Neural cell (in vitro differentiated cells): Measurements from ENCODE around the gene VAV2. TPM values are rescaled to one million over a fixed set of nuclear protein-coding genes. Genes with fewer than 3 reads are reported as not detected.
A peak's percentile ranks its signal among the peaks of the same experiment; 100 is the strongest.

Experiments used
- H2AFZ ChIP-seq: fragments of 200-600, 300-800 bp; sonication (generic), shearing (Covaris generic); 2 replicates; pipeline ENCODE4 v1.6.0; 2014; ENCODE audit warnings: low read depth, mild to moderate bottlenecking, antibody characterized with exemption, low read length, moderate library complexity
- H3F3A ChIP-seq: fragments of 200-600 bp; shearing (Covaris generic); 2 replicates; pipeline ENCODE4 v1.6.1; 2016; ENCODE audit warnings: mild to moderate bottlenecking, moderate library complexity, mixed read lengths, antibody characterized with exemption, low read length; ENCODE audit not compliant: insufficient read depth, poor library complexity, severe bottlenecking
- H3K27ac ChIP-seq: fragments of 200-600, 300-800 bp; sonication (generic), shearing (Covaris generic); 2 replicates; pipeline ENCODE4 v1.5.1; 2014; ENCODE audit warnings: mild to moderate bottlenecking, low read length, moderate library complexity
- H3K27me3 ChIP-seq: fragments of 300-800, 200-600 bp; sonication (generic), shearing (Covaris generic); 2 replicates; pipeline ENCODE4 v1.6.0; 2014; ENCODE audit warnings: mild to moderate bottlenecking, low read depth, low read length, moderate library complexity; ENCODE audit not compliant: insufficient read depth
- H3K36me3 ChIP-seq: fragments of 300-800, 200-600 bp; sonication (generic), shearing (Covaris generic); 2 replicates; pipeline ENCODE4 v1.5.1; 2014; ENCODE audit warnings: mild to moderate bottlenecking, antibody characterized with exemption, low read length, moderate library complexity; ENCODE audit not compliant: insufficient read depth
- H3K4me2 ChIP-seq: fragments of 300-800, 200-600 bp; sonication (generic), shearing (Covaris generic); 2 replicates; pipeline ENCODE4 v1.6.0; 2014; ENCODE audit warnings: mild to moderate bottlenecking, low read length
- H3K4me3 ChIP-seq: fragments of 300-800, 200-600 bp; sonication (generic), shearing (Covaris generic); 2 replicates; pipeline ENCODE4 v1.5.1; 2014; ENCODE audit warnings: mild to moderate bottlenecking, low read length, moderate library complexity
- H3K79me2 ChIP-seq: fragments of 200-600 bp; shearing (Covaris generic); replicated peaks from 2 replicates; pipeline ENCODE4 v1.6.0; 2014; ENCODE audit warnings: mild to moderate bottlenecking, low read length, moderate library complexity; ENCODE audit not compliant: insufficient read depth
- H3K9ac ChIP-seq: fragments of 300-800, 200-600 bp; sonication (generic), shearing (Covaris generic); 2 replicates; pipeline ENCODE4 v1.6.1; 2016; ENCODE audit warnings: mild to moderate bottlenecking, low read length, mixed read lengths
- H3K9me2 ChIP-seq: fragments of 200-600 bp; shearing (Covaris generic); 2 replicates; pipeline ENCODE4 v1.6.1; 2016; ENCODE audit warnings: mild to moderate bottlenecking, low read length, mixed read lengths; ENCODE audit not compliant: insufficient read depth
- H3K9me3 ChIP-seq: fragments of 200-600, 300-800 bp; sonication (generic), shearing (Covaris generic); 2 replicates; pipeline ENCODE4 v1.6.1; 2016; ENCODE audit warnings: mild to moderate bottlenecking, mixed run types, low read length, moderate library complexity, mixed read lengths
- H4K20me1 ChIP-seq: fragments of 200-600 bp; shearing (Covaris generic); 2 replicates; pipeline ENCODE4 v1.6.1; 2016; ENCODE audit warnings: mild to moderate bottlenecking, mixed run types; ENCODE audit not compliant: insufficient read depth
- CTCF ChIP-seq: fragments of 450-650 bp; IDR thresholded peaks from 2 replicates; pipeline ENCODE4 v1.5.1; 2014; ENCODE audit warnings: antibody characterized with exemption, mild to moderate bottlenecking, moderate library complexity; ENCODE audit not compliant: poor library complexity, severe bottlenecking
- EP300 ChIP-seq: fragments of 450-650 bp; conservative IDR thresholded peaks from 2 replicates; pipeline ENCODE4 v1.6.1; 2014; ENCODE audit warnings: antibody characterized with exemption, mild to moderate bottlenecking, moderate library complexity; ENCODE audit not compliant: poor library complexity, severe bottlenecking
- EZH2 ChIP-seq: fragments of 200-600, 300-800 bp; shearing (Covaris generic), sonication (generic); IDR thresholded peaks from 2 replicates; pipeline ENCODE4 v1.6.1; 2014; ENCODE audit warnings: antibody characterized with exemption, low read length, borderline replicate concordance, mild to moderate bottlenecking; ENCODE audit not compliant: insufficient read depth, poor library complexity, severe bottlenecking
- MXI1 ChIP-seq: fragments of 450-650 bp; conservative IDR thresholded peaks from 2 replicates; pipeline ENCODE4 v1.6.1; 2014; ENCODE audit warnings: antibody characterized with exemption, mild to moderate bottlenecking; ENCODE audit not compliant: poor library complexity, severe bottlenecking
- POLR2AphosphoS5 ChIP-seq: IDR thresholded peaks from 2 replicates; pipeline ENCODE4 v1.6.1; 2012
- RAD21 ChIP-seq: fragments of 450-650 bp; conservative IDR thresholded peaks from 2 replicates; pipeline ENCODE4 v1.6.1; 2014; ENCODE audit warnings: antibody characterized with exemption, mild to moderate bottlenecking, moderate library complexity
- REST ChIP-seq: IDR thresholded peaks from 2 replicates; pipeline ENCODE4 v1.6.1; 2012; ENCODE audit warnings: borderline replicate concordance
- SMC3 ChIP-seq: fragments of 450-650 bp; conservative IDR thresholded peaks from 2 replicates; pipeline ENCODE4 v1.6.1; 2014; ENCODE audit warnings: antibody characterized with exemption, mild to moderate bottlenecking, moderate library complexity; ENCODE audit not compliant: poor library complexity
- TAF1 ChIP-seq: IDR thresholded peaks from 2 replicates; pipeline ENCODE4 v1.6.1; 2012; ENCODE audit warnings: low read depth
- polyA plus RNA-seq: library from polyadenylated mRNA; depleted of rRNA; stranded (reverse); fragments of >200 nt; gene quantifications from 2 replicates; pipeline ENCODE4 v1.2.3, GENCODE V29; 2014

VAV2 gene
- polyA plus RNA-seq, 1 donor from 2014 or later = 35.2 TPM

- H2AFZ ChIP-seq = no peak overlapping the region
These were observed 276.1 kb downstream of the VAV2 start for GRCh38 chr9:133715866-133716563.

More at GRCh38 chr9:133715866-133716563, 276.1 kb downstream of the VAV2 start:
- peak; percentile 74 for TF ChIP-seq SMC3
- no peak for TF ChIP-seq POLR2AphosphoS5
- peak; percentile 72 for TF ChIP-seq RAD21
- TF ChIP-seq CTCF = peak; percentile 69
- TF ChIP-seq EP300 = no peak
- no peak for TF ChIP-seq TAF1
- no peak for TF ChIP-seq REST
- TF ChIP-seq EZH2 = no peak
- no peak for TF ChIP-seq MXI1
- Histone ChIP-seq H3K9me3 (no peaks in the 10 kb centered on the region), H3F3A (no peaks in the 10 kb centered on the region), H3K4me3 (no peak overlapping the region), H4K20me1 (no peaks in the 10 kb centered on the region), H3K79me2 (no peaks in the 10 kb centered on the region), H3K4me2 (no peak overlapping the region), H3K36me3 (no peaks in the 10 kb centered on the region), H3K27ac (no peak overlapping the region), H3K27me3 (no peaks in the 10 kb centered on the region), H3K9me2 (no peaks in the 10 kb centered on the region), H3K9ac (no peak overlapping the region)
